Osteoblast (primary cell): ENCODE measurements around the gene HDDC2. TPM values are rescaled to one million over a fixed set of nuclear protein-coding genes. Genes with fewer than 3 reads are reported as not detected.
"Not testable (repeated sequence)": the region's sequence is repeated elsewhere in the genome, so short reads cannot be mapped to it uniquely, and the experiment has no call there.

Source experiments
- DNase-seq: peaks from one replicate; pipeline ENCODE4 v3.0.0; 2011; ENCODE audit warnings: low spot score, mixed read lengths; ENCODE audit not compliant: insufficient read length; ENCODE audit errors: missing footprints
- H2AFZ ChIP-seq: 2 replicates; pipeline ENCODE4 v1.6.0; 2011; ENCODE audit warnings: mild to moderate bottlenecking, low read length
- H3K27ac ChIP-seq: 2 replicates; pipeline ENCODE4 v1.5.1; 2011; ENCODE audit warnings: mild to moderate bottlenecking, low read depth, low read length, moderate library complexity
- H3K27me3 ChIP-seq: 2 replicates; pipeline ENCODE4 v1.6.0; 2012; ENCODE audit warnings: mild to moderate bottlenecking, control low read depth, inconsistent platforms, low read length, moderate library complexity; ENCODE audit not compliant: insufficient read depth
- H3K36me3 ChIP-seq: 2 replicates; pipeline ENCODE4 v1.5.1; 2011; ENCODE audit warnings: mild to moderate bottlenecking, low read length, control low read depth, moderate library complexity; ENCODE audit not compliant: insufficient read depth
- H3K4me1 ChIP-seq: 2 replicates; pipeline ENCODE4 v1.5.1; 2011; ENCODE audit warnings: mild to moderate bottlenecking, low read length, control low read depth, moderate library complexity; ENCODE audit not compliant: insufficient read depth
- H3K4me2 ChIP-seq: 2 replicates; pipeline ENCODE4 v1.6.0; 2011; ENCODE audit warnings: mild to moderate bottlenecking, low read length; ENCODE audit not compliant: insufficient read depth
- H3K4me3 ChIP-seq: fragments of 200-600 bp; sonication (generic); 3 replicates; pipeline ENCODE4 v1.5.1; 2012; ENCODE audit warnings: mild to moderate bottlenecking, low read length, inconsistent platforms; ENCODE audit not compliant: insufficient read depth
- H3K79me2 ChIP-seq: 2 replicates; pipeline ENCODE4 v1.6.0; 2012; ENCODE audit warnings: mild to moderate bottlenecking, low read length, control low read depth, inconsistent platforms; ENCODE audit not compliant: insufficient read depth
- H3K9me3 ChIP-seq: 2 replicates; pipeline ENCODE4 v1.5.1; 2011; ENCODE audit warnings: low read depth, low read length, control low read depth
- H4K20me1 ChIP-seq: 2 replicates; pipeline ENCODE4 v1.6.0; 2012; ENCODE audit warnings: mild to moderate bottlenecking, low read length, control low read depth; ENCODE audit not compliant: insufficient read depth
- CTCF ChIP-seq: IDR thresholded peaks from 2 replicates; pipeline ENCODE4 v1.5.1; 2011; ENCODE audit warnings: mild to moderate bottlenecking, low read depth, low read length, moderate library complexity; ENCODE audit errors: extremely low read depth
- total RNA-seq: library from RNA; depleted of rRNA; stranded (reverse); fragments of >200 nt; gene quantifications from 2 replicates; pipeline ENCODE4 v1.2.3, GENCODE V29; 2012

HDDC2 gene
- total RNA-seq, 1 donor = 71.3 TPM

GRCh38 chr6:125285936-125286335, 15.8 kb downstream of the HDDC2 start:
- no peaks in the 10 kb centered on the region for H4K20me1 ChIP-seq
- no peaks in the 10 kb centered on the region for H3K9me3 ChIP-seq
- no peak overlapping the region for H3K27ac ChIP-seq
- TF ChIP-seq CTCF = no peak
- peak; percentile 66 for DNase-seq
- H3K4me2 ChIP-seq = no peak overlapping the region
- no peak overlapping the region for H3K4me3 ChIP-seq
- no peaks in the 10 kb centered on the region for H3K27me3 ChIP-seq
- peaks cover 36% of the 10 kb centered on the region for H3K36me3 ChIP-seq
- no peaks in the 10 kb centered on the region for H3K4me1 ChIP-seq
- peaks cover 6% of the 10 kb centered on the region for H3K79me2 ChIP-seq
- no peak overlapping the region for H2AFZ ChIP-seq

- H3K9me3 ChIP-seq = no peaks in the 10 kb centered on the region
- H4K20me1 ChIP-seq = no peaks in the 10 kb centered on the region
- no peak overlapping the region for H3K4me3 ChIP-seq
- no peak overlapping the region for H2AFZ ChIP-seq
- TF ChIP-seq CTCF = no peak
- H3K4me1 ChIP-seq = no peaks in the 10 kb centered on the region
- H3K36me3 ChIP-seq = peaks cover 34% of the 10 kb centered on the region
- H3K4me2 ChIP-seq = no peak overlapping the region
- H3K27ac ChIP-seq = no peak overlapping the region
- H3K27me3 ChIP-seq = no peaks in the 10 kb centered on the region
- peaks cover 10% of the 10 kb centered on the region for H3K79me2 ChIP-seq
- DNase-seq = no peak
These were observed 16.4 kb downstream of the HDDC2 start for GRCh38 chr6:125285353-125285752.

GRCh38 chr6:125282470-125282869, 19.3 kb downstream of the HDDC2 start:
- peaks cover 13% of the 10 kb centered on the region for H3K79me2 ChIP-seq
- H3K36me3 ChIP-seq = peaks cover 26% of the 10 kb centered on the region
- not testable (repeated sequence) for DNase-seq, H4K20me1 ChIP-seq, H3K4me3 ChIP-seq, H3K27me3 ChIP-seq, H3K4me2 ChIP-seq, H3K4me1 ChIP-seq, H3K27ac ChIP-seq, H3K9me3 ChIP-seq, H2AFZ ChIP-seq

- not testable (repeated sequence) for H3K4me2 ChIP-seq, H3K27me3 ChIP-seq, H3K4me3 ChIP-seq, H3K9me3 ChIP-seq, H3K4me1 ChIP-seq, H4K20me1 ChIP-seq, H3K27ac ChIP-seq, H2AFZ ChIP-seq, DNase-seq
- peaks cover 10% of the 10 kb centered on the region for H3K79me2 ChIP-seq
- H3K36me3 ChIP-seq = peaks cover 11% of the 10 kb centered on the region
These were observed 21.3 kb downstream of the HDDC2 start for GRCh38 chr6:125280370-125281035.

- TF ChIP-seq CTCF = no peak
- Histone ChIP-seq H2AFZ (no peak overlapping the region), H3K4me1 (no peaks in the 10 kb centered on the region), H3K27me3 (no peaks in the 10 kb centered on the region), H3K27ac (no peak overlapping the region), H4K20me1 (no peaks in the 10 kb centered on the region), H3K4me3 (no peak overlapping the region), H3K36me3 (peaks cover 7% of the 10 kb centered on the region), H3K79me2 (peaks cover 10% of the 10 kb centered on the region), H3K9me3 (no peaks in the 10 kb centered on the region), H3K4me2 (no peak overlapping the region)
- no peak for DNase-seq
These were observed 21.8 kb downstream of the HDDC2 start for GRCh38 chr6:125279961-125280360.
